ENCODE results near the gene CNOT4.

DNA sequence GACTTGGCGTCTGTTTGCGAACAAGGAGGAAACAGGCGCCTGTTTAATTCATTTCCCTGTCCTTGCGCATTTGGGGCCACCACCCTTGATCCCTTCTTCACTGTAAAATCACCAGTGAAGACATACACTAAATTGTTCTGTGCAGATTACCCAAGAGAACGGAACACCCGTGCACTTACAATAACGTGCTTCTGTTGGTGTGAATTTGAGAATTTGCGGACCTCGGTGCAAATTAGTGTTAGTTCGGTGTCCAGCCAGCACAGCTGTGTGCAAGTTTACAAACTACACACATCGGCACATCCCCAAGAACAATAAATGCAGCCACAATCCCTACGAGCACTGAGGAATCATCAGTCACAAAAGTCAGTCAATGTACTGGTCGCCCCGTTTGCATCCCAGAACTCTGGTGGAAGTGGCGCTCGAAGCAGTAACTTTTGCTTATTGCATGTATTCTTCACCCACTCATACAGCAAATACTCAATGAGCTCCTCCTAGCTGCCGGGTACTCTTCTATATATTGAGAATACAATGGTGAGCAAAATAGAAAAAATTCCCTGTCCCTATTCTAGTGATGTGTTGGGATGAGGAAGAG lies 786 bp upstream of the CNOT4 start:
- TF ChIP-seq TAF1 (IDR thresholded peaks at IDR 0.05; ENCODE audit: low read depth, low read length) (no peak), POLR2A (IDR thresholded peaks at IDR 0.05; ENCODE audit: control extremely low read depth in 1 of 2, low read depth in 2 of 2, low read length in 2 of 2) (no peak)
